SK-N-DZ (cell line): ENCODE measurements around the gene ALG14.
A peak's percentile ranks its signal among the peaks of the same experiment; 100 is the strongest.

Source experiments
- DNase-seq: peaks from one replicate; pipeline ENCODE4 v3.0.0-alpha.2; 2015; ENCODE audit warnings: low spot score

Gene ALG14

GRCh38 chr1:94931254-94931841 lies 141.4 kb downstream of the ALG14 start:
- DNase-seq: no peak

DNA sequence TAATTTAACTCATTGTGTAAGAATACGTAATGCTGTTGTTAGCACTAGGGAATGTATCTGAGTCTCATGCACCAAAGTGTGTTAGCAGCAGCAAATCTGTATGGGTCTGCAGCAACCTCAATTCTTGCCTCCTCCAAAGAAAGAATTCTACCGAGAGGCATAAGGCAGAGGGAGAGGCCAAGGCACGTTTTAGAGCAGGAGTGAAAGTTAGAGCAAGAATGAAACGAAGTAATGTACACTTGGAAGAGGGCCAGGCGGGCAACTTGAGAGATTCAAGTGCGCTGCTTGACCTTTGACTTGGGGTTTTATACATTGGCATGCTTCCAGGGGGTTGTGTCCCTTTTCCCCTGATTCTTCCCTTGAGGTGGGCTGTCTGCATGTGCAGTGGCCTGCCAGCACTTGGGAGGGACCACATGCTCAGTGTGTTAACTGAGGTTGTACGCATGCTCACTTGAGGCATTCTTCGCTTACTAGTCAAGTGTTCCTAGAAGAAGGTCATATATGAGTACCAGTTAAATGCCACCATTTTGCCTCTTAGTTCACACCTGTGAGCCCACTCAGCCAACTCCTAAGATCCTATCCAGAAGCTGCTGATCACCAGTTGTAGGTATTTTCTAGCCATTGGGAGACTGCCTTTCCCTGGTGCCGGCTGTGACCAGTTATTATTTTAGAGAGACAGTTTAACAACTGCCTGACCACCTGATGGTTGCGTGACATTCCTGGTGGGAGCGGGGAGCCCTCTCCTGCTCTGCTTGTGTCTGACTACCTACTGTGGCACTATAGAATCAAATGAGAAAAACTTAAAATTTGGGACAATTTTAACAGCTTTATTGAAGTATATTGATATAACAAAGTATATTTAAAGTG lies 143.2 kb downstream of the ALG14 start:
- no peak for DNase-seq

GRCh38 chr1:94928293-94928939 lies 144.3 kb downstream of the ALG14 start:
- DNase-seq: no peak

- DNase-seq: peak; percentile 39
Observed at GRCh38 chr1:94927405-94928175, 145.2 kb downstream of the ALG14 start.

- peak; percentile 88 for DNase-seq
Observed at GRCh38 chr1:94926915-94927404, 145.8 kb downstream of the ALG14 start, which contains the start of gene CNN3. Gene CNN3, minus strand, starts transcription at chr1:94927110. Its CDS starts 216 bp downstream, at chr1:94926894.

DNA sequence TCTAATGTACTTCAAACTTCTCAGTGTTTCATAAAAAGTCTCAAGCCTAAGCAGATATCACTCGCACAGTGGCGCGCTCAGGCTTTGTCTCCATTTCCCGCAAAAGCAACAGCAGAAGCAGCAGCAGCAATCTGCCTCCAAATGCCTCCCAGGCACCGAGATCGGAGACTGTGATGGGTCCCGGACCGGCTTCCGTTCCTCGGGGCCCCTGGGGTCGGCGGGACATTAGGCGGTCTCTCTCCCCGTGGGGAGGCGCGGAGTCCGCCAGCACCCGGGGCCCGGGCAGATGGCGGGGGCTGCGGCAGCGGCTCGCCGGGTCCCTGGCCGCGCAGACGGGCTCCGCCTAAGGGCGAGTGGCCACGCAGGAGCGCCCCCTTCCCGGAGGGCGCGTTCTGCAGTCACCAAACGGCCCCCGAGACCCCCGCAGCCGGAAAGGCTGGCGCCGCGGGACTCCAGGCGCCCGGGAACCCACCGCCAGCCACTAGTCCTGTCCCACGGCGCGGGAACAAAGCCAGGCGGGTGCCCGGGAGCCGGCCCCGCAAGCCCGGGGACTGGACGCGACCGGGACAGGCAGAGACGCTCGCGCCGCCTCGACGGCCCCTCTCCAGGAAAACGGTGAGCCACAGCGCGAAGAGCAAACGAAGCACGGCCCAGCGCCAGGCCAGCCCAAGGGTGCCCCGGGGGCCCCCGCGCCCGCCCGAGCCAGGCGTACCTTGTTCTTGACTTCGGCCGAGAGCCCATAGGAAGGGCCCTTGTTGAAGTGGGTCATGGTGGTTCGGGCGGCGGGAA lies 146.4 kb downstream of the ALG14 start:
- DNase-seq: peak; percentile 65

- peak; percentile 73 for DNase-seq
Observed at GRCh38 chr1:94925561-94926125, 147.1 kb downstream of the ALG14 start.

DNA sequence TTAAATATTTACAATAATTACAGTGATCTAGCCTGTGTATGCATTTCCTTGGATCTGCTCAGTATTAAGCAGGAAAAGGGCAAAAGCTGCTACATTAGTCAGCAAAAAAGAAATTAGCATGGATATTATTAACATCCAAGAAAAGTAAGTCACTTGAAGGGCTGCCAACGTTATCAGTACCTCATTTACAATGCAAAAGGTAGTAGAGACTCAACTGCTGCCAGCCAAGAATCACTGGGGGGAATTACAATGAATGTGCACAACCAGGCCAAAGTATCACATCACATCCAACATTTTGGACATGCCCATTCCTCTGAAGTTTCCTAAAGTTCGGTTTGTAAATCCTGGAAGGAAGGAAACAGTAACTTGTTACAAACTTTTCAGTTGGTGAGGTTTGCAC lies 147.7 kb downstream of the ALG14 start:
- no peak for DNase-seq
